Measurements from ENCODE around the gene MYT1. TPM values are rescaled to one million over a fixed set of nuclear protein-coding genes. Genes with fewer than 3 reads are reported as not detected.

MYT1 gene
- total RNA-seq, 1 donor from 2014 or later = not detected

- Mint-ChIP-seq H3K9me3 (no peaks in the 10 kb centered on the region), H3K4me3 (ENCODE audit: low read depth) (no peak overlapping the region), H3K36me3 (ENCODE audit: low read depth) (no peaks in the 10 kb centered on the region), H3K4me1 (ENCODE audit: low read depth) (no peaks in the 10 kb centered on the region), H3K27ac (no peak overlapping the region), H3K27me3 (ENCODE audit: low read depth) (no peaks in the 10 kb centered on the region)
- no peak for DNase-seq (ENCODE audit: low spot score)
- intact Hi-C loops (cut with micrococcal nuclease) = no loop called here
Measured at GRCh38 chr20:64153861-64154589, 10.2 kb upstream of the MYT1 start.

DNA sequence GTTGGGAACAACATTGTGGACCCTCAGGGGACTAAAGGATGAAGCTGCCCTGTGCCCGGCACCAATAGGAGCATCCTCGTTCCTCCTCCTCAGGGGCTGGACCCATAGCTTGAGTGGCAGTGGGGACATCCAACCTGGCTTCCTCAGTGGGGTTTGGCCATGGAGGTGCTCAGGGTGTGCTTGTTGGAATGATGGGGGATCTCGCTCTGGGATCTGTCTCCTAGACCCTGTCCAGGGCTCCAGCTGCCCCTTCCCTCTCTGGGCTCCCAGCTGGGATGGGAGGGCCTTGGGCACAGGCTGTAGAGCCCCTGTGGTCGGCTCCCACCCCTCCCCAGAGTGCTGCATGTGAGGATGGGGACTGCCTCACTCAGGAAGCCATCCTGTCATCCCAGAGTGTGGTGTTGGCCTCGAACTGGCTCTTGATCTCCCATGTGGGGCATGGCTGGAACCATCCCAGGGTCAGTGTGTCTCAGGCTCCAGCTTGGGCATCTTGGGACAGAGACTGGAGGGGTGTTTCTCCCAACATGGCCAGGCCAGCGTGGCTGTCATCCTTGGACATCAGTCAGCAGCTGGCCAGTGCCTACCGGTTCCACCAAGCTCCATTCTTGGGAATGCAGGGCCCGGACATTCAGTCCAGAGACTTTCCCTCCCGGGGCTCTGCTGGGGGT lies 9.5 kb upstream of the MYT1 start:
- Mint-ChIP-seq H3K27ac (no peak overlapping the region), H3K36me3 (ENCODE audit: low read depth) (no peaks in the 10 kb centered on the region), H3K4me3 (ENCODE audit: low read depth) (no peak overlapping the region), H3K4me1 (ENCODE audit: low read depth) (no peaks in the 10 kb centered on the region), H3K27me3 (ENCODE audit: low read depth) (no peaks in the 10 kb centered on the region), H3K9me3 (no peaks in the 10 kb centered on the region)
- intact Hi-C loops (cut with micrococcal nuclease) = no loop called here
- DNase-seq (ENCODE audit: low spot score) = no peak

DNA sequence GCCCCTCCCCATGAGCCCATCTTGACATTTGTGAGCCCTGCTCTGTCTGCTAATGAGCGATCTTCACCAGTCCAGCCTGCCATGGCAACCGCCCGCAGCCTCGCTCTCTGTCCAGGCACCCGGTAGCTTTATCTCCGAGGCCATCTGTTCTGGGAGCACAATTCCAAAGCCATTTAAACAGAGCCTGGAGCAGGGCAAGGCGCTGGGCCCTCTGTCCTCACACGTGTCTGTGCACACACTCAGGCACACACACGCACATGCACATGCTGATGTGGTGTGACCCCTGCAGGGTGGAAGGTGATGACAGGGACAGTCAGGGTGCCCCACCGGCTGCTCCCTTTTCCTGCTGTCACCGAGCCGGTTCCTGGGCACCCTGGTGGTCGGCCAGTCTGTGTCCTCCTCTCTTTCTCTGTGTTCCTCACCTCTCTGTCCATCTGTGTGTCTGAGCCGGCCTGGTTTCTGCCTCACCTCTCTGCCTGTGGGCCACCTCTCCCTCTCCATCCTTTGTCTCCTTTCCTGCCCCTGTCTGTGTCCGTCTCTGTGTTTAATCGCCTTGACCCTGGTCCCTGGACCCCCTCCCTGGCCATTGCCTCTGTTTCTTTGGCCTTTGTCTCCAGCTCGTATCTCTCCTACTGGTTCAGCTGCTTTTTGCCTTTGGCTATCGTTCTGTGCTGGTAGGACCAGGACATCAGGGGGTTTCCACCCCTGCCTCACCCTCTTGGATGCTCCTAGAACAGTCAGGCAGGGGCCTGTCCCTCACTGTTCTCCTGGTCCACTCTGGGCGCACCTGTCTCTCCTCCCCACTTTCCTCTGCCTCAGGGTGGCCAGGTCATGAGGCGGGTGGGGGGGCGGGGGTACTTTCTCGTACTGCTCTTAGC lies 8.8 kb upstream of the MYT1 start:
- no peaks in the 10 kb centered on the region for H3K4me1 Mint-ChIP-seq (ENCODE audit: low read depth)
- no peak overlapping the region for H3K4me3 Mint-ChIP-seq (ENCODE audit: low read depth)
- intact Hi-C loops (cut with micrococcal nuclease) = no loop called here
- no peaks in the 10 kb centered on the region for H3K9me3 Mint-ChIP-seq
- peaks cover 2% of the 10 kb centered on the region for H3K27me3 Mint-ChIP-seq (ENCODE audit: low read depth)
- H3K36me3 Mint-ChIP-seq (ENCODE audit: low read depth) = no peaks in the 10 kb centered on the region
- DNase-seq (ENCODE audit: low spot score) = no peak
- no peak overlapping the region for H3K27ac Mint-ChIP-seq

DNA sequence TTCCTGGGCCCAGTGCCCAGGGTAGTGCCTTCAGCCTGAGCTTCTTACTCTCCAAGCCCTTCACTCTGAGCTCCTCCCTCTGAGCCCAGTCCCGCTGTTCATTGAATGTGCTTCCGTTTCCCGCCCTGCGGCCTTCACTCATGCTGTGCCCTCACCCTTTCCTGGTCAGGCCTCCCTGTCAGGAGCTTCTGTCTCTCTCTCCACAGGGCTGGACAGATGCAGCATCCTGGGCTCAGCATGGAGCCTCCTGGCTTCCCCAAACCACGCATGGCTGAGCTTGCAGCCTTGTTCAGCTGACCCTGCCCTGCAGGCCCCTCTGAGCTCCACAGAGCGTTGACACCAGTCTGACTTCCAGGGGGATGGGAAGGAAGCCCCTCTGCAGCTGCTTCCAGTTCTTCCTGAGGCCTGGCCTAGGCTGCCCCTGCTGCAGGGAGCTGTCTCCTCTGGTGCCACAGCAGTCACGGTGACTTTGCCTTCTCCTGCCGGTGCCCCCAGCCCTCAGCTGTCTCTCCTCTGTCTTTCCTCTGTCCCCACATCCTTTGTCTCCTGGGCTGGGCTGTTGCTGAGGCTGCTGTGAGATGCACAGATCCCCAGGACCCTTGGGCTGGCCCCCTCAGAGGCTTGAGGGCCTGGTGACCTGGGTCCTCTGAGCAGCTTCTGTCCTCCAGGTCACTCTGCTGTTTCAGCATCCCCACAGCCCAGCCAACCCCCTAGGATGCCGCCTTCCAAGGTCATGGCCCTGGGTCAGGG lies 7.9 kb upstream of the MYT1 start:
- intact Hi-C loops (cut with micrococcal nuclease) = no loop called here
- no peak overlapping the region for H3K27ac Mint-ChIP-seq
- no peaks in the 10 kb centered on the region for H3K36me3 Mint-ChIP-seq (ENCODE audit: low read depth)
- H3K4me3 Mint-ChIP-seq (ENCODE audit: low read depth) = no peak overlapping the region
- H3K4me1 Mint-ChIP-seq (ENCODE audit: low read depth) = no peaks in the 10 kb centered on the region
- peaks cover 5% of the 10 kb centered on the region for H3K27me3 Mint-ChIP-seq (ENCODE audit: low read depth)
- DNase-seq (ENCODE audit: low spot score) = no peak
- no peaks in the 10 kb centered on the region for H3K9me3 Mint-ChIP-seq

DNA sequence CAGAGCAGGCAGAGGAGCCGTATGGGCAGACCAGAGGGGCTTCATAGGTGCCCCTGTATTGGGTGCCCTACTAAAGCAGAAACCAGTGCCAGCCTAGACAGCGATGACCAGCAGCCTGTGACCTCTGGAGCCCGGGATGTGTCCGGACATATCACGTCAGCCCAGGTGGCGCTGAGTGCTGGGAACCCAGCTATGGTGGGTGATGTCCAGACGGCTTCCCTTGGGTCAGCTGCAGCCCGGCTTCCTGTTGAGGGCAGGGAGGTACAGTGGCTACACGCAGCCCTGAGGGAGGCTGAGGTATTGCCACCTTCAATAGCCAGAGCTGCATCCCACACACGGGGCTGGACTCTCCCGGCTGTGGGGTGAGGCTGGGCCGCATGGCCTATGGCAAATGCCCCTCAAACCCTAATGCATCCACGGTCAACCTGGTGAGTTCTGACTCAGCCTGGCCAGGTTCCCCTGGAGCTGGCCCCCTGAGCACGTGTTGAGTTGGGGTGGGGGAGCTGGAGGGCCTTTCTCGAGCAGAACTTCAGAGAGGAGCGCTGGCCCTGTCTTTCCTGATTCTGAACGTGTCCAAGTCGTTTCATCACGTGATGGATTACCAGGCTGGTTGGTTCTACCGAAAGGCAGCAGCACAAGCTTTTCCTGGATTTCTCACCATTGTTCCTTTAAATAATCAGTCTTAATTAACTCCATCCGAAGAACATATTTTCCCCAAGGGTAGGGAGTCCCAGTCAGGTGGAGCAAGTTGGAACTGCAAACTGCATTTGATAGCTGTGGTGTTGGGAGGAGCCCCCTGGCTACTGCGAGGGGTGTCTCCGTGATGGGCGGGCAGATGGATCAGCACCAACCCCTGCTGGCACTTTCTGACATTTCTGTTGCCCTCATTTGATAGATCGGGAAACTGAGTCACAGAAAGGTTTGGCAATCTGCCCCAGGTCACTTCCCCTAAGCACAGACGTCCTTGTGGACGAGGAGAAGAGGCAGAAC lies 7.1 kb upstream of the MYT1 start:
- Mint-ChIP-seq H3K36me3 (ENCODE audit: low read depth) (no peaks in the 10 kb centered on the region), H3K27ac (no peak overlapping the region), H3K4me3 (ENCODE audit: low read depth) (no peak overlapping the region), H3K27me3 (ENCODE audit: low read depth) (peaks cover 13% of the 10 kb centered on the region), H3K9me3 (no peaks in the 10 kb centered on the region), H3K4me1 (ENCODE audit: low read depth) (no peaks in the 10 kb centered on the region)
- intact Hi-C loops (cut with micrococcal nuclease) = no loop called here
- no peak for DNase-seq (ENCODE audit: low spot score)

- Mint-ChIP-seq H3K27me3 (ENCODE audit: low read depth) (peaks cover 18% of the 10 kb centered on the region), H3K9me3 (no peaks in the 10 kb centered on the region), H3K4me1 (ENCODE audit: low read depth) (no peaks in the 10 kb centered on the region), H3K4me3 (ENCODE audit: low read depth) (no peak overlapping the region), H3K36me3 (ENCODE audit: low read depth) (no peaks in the 10 kb centered on the region), H3K27ac (no peak overlapping the region)
- DNase-seq (ENCODE audit: low spot score) = no peak
- intact Hi-C loops (cut with micrococcal nuclease) = no loop called here
Measured at GRCh38 chr20:64157878-64158277, 6.4 kb upstream of the MYT1 start.

DNA sequence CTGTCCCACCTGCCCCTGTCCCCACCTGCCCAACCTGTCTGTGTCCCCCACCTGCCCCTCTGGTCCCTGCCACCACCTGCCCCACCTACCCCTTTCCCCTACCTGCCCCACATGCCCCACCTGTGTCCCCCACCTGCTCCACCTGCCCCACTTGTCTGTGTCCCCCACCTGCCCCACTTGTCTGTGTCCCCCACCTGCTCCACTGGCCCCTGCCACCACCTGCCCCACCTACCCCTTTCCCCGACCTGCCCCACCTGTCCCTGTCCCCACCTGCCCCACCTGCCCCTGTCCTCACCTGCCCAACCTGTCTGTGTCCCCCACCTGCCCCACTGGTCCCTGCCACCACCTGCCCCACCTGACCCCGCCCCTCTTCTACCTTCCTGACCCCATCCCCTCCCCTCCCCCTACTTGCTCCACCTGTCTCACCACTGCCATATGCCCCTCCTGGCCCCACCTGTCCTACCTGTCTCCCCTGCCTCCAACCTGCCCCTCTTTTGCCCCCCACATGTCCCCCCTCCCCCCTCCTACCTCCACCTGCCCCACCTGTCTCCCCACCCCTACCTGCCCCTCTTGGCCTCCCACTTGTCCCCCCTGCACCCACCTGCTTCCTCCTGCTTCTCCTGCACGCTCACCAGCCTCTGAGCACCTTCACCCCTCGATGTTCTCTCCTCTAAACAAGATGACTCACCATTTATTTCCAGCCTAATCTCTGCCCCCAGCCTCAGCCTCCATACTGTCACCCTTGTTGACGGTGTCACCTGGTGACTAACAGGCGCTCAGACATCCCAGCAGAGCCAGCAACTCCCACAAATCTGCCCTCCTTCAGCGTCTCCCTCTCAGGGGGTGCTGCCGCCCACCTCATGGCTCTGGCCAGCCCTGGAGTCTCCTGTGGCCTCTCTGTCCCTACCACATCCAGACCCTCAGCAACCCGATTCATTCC lies 5.6 kb upstream of the MYT1 start:
- H3K9me3 Mint-ChIP-seq = no peaks in the 10 kb centered on the region
- no peak overlapping the region for H3K27ac Mint-ChIP-seq
- intact Hi-C loops (cut with micrococcal nuclease) = no loop called here
- H3K36me3 Mint-ChIP-seq (ENCODE audit: low read depth) = no peaks in the 10 kb centered on the region
- DNase-seq (ENCODE audit: low spot score) = no peak
- H3K4me3 Mint-ChIP-seq (ENCODE audit: low read depth) = no peak overlapping the region
- H3K27me3 Mint-ChIP-seq (ENCODE audit: low read depth) = peaks cover 25% of the 10 kb centered on the region
- H3K4me1 Mint-ChIP-seq (ENCODE audit: low read depth) = no peaks in the 10 kb centered on the region

DNA sequence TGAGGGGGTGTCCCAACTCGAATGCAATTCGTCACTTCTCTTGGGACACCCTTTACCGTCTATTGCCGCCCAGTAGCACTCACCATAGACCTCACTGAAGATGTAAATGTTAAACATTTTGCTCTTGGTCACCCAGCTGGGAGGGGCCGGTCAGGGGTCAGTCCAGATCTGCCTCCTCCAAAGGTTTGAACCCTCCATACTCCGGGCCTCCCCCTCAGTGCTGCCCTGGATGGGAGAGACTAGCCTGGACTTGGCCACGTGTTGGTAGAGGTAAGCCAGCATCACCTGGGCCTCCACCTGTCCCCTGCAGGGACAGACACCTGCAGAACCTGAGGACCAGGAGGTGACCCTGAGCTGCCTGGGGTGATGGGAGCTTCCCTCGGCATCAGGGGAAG lies 5.0 kb upstream of the MYT1 start:
- Mint-ChIP-seq H3K36me3 (ENCODE audit: low read depth) (no peaks in the 10 kb centered on the region), H3K4me3 (ENCODE audit: low read depth) (no peak overlapping the region), H3K27ac (no peak overlapping the region), H3K4me1 (ENCODE audit: low read depth) (no peaks in the 10 kb centered on the region), H3K27me3 (ENCODE audit: low read depth) (peaks cover 26% of the 10 kb centered on the region), H3K9me3 (no peaks in the 10 kb centered on the region)
- DNase-seq (ENCODE audit: low spot score) = no peak
- intact Hi-C loops (cut with micrococcal nuclease) = no loop called here

GRCh38 chr20:64159711-64160110 lies 4.5 kb upstream of the MYT1 start:
- no peak for DNase-seq (ENCODE audit: low spot score)
- no peak overlapping the region for H3K27ac Mint-ChIP-seq
- no peaks in the 10 kb centered on the region for H3K4me1 Mint-ChIP-seq (ENCODE audit: low read depth)
- no peak overlapping the region for H3K4me3 Mint-ChIP-seq (ENCODE audit: low read depth)
- intact Hi-C loops (cut with micrococcal nuclease) = no loop called here
- no peaks in the 10 kb centered on the region for H3K9me3 Mint-ChIP-seq
- H3K36me3 Mint-ChIP-seq (ENCODE audit: low read depth) = no peaks in the 10 kb centered on the region
- peaks cover 26% of the 10 kb centered on the region for H3K27me3 Mint-ChIP-seq (ENCODE audit: low read depth)

DNA sequence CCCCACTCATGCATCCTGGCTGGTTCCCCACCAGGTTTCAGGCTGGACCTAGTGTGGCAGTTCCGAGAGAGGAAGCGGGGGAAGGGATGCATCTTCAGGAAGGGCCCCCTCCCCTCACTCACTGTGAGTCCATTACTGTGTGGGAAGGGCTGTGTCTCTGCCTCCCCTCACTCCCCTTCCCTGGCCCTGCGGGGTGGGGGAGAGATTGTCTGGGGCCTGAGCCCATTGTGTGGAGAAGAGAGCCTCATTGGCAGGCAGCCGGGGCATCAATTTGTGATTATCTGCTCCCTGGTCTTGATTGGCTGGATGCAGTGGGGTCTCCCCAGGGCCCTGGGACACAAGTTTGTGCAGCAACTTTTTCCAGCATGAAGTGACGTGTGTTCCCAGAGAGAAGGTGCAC lies 4.1 kb upstream of the MYT1 start:
- no peaks in the 10 kb centered on the region for H3K36me3 Mint-ChIP-seq (ENCODE audit: low read depth)
- H3K4me1 Mint-ChIP-seq (ENCODE audit: low read depth) = no peaks in the 10 kb centered on the region
- H3K27ac Mint-ChIP-seq = no peak overlapping the region
- intact Hi-C loops (cut with micrococcal nuclease) = no loop called here
- no peaks in the 10 kb centered on the region for H3K9me3 Mint-ChIP-seq
- H3K27me3 Mint-ChIP-seq (ENCODE audit: low read depth) = peaks cover 26% of the 10 kb centered on the region
- no peak for DNase-seq (ENCODE audit: low spot score)
- no peak overlapping the region for H3K4me3 Mint-ChIP-seq (ENCODE audit: low read depth)
